HepG2 (cell line): ENCODE results near the gene STX1B. TPM values are rescaled to one million over a fixed set of nuclear protein-coding genes. Genes with fewer than 3 reads are reported as not detected.
A peak's percentile ranks its signal among the peaks of the same experiment; 100 is the strongest.

Source experiments
- EED ChIP-seq: sonication (generic); formaldehyde crosslinking; IDR thresholded peaks from 2 replicates; pipeline ENCODE4 v1.5.0; 2020; ENCODE audit warnings: mild to moderate bottlenecking, missing genetic modification reagents
- ESRRA ChIP-seq: sonication (generic); formaldehyde crosslinking; IDR thresholded peaks from 2 replicates; pipeline ENCODE4 v1.5.1; 2020; ENCODE audit warnings: mild to moderate bottlenecking, low read depth, missing genetic modification reagents
- KLF15 ChIP-seq: sonication (generic); formaldehyde crosslinking; IDR thresholded peaks from 2 replicates; pipeline ENCODE4 v1.8.1; 2023; ENCODE audit warnings: borderline replicate concordance, mild to moderate bottlenecking, inconsistent platforms, missing genetic modification reagents, mixed read lengths
- MTF1 ChIP-seq: sonication (generic); formaldehyde crosslinking; IDR thresholded peaks from 2 replicates; pipeline ENCODE4 v1.5.0; 2020; ENCODE audit warnings: missing genetic modification reagents
- NCOA1 ChIP-seq: sonication (generic); formaldehyde crosslinking; IDR thresholded peaks from 2 replicates; pipeline ENCODE4 v1.9.0; 2021; ENCODE audit warnings: missing genetic modification reagents
- NFIB ChIP-seq: sonication (generic); formaldehyde crosslinking; IDR thresholded peaks from 2 replicates; pipeline ENCODE4 v1.9.0; 2021; ENCODE audit warnings: missing genetic modification reagents, mild to moderate bottlenecking, borderline replicate concordance
- TBX2 ChIP-seq: sonication (generic); formaldehyde crosslinking; IDR thresholded peaks from 2 replicates; pipeline ENCODE4 v1.5.0; 2020; ENCODE audit warnings: missing genetic modification reagents, mild to moderate bottlenecking, borderline replicate concordance
- TBX3 ChIP-seq: fragments of 450-650 bp; IDR thresholded peaks from 2 replicates; pipeline ENCODE4 v1.6.1; 2017; ENCODE audit warnings: antibody characterized with exemption, mild to moderate bottlenecking, inconsistent platforms, borderline replicate concordance
- TCF12 ChIP-seq, 2 experiments: fragments of 450-650 bp in 1 of 2; sonication (generic) in 1 of 2; formaldehyde crosslinking in 1 of 2; IDR thresholded peaks; 2 replicates each; pipeline versions ENCODE4 v1.6.1 to v1.8.0; 2017 to 2022; ENCODE audit warnings: antibody characterized with exemption in 1 of 2, mild to moderate bottlenecking in 1 of 2, missing genetic modification reagents in 1 of 2, moderate library complexity in 1 of 2
- ZBTB1 ChIP-seq: sonication (generic); formaldehyde crosslinking; IDR thresholded peaks from 2 replicates; pipeline ENCODE4 v1.4.0; 2020; ENCODE audit warnings: missing genetic modification reagents, borderline replicate concordance
- ZNF138 ChIP-seq: sonication (generic); formaldehyde crosslinking; IDR thresholded peaks from 2 replicates; pipeline ENCODE4 v1.5.0; 2020; ENCODE audit warnings: mild to moderate bottlenecking, low read depth, missing genetic modification reagents
- ZNF251 ChIP-seq: sonication (generic); formaldehyde crosslinking; IDR thresholded peaks from 2 replicates; pipeline ENCODE4 v1.9.0; 2021; ENCODE audit warnings: mild to moderate bottlenecking, missing genetic modification reagents
- ZNF331 ChIP-seq: sonication (generic); formaldehyde crosslinking; IDR thresholded peaks from 2 replicates; pipeline ENCODE4 v1.4.0; 2020; ENCODE audit warnings: missing genetic modification reagents
- ZNF841 ChIP-seq: sonication (generic); formaldehyde crosslinking; IDR thresholded peaks from 2 replicates; pipeline ENCODE4 v1.8.1; 2023; ENCODE audit warnings: missing genetic modification reagents, borderline replicate concordance
- ZSCAN12 ChIP-seq: sonication (generic); formaldehyde crosslinking; IDR thresholded peaks from 2 replicates; pipeline ENCODE4 v1.9.0; 2021; ENCODE audit warnings: mild to moderate bottlenecking, missing genetic modification reagents
- polyA plus RNA-seq, 8 experiments: library from polyadenylated mRNA; depleted of rRNA in 3 of 8; stranded (reverse) in 7 of 8; unstranded in 1 of 8; fragments of >200 nt; fragmentation: Illumina TruSeq in 4 of 8; extraction: Trizol in 4 of 8; gene quantifications; 2 replicates each; pipeline versions ENCODE4 v1.2.1 to v1.2.3, GENCODE V29; 2011 to 2016; ENCODE audit warnings: low read depth in 4 of 8, missing spikeins in 1 of 8, mixed read lengths in 1 of 8; ENCODE audit not compliant: insufficient read depth in 1 of 8
- total RNA-seq, 5 experiments: library from RNA; depleted of rRNA; stranded (reverse); fragments of >200 nt; fragmentation: Illumina TruSeq; extraction: Trizol; gene quantifications; 2 replicates each; pipeline ENCODE4 v1.2.3, GENCODE V29; 2016; ENCODE audit warnings: low read depth in 1 of 5
- TF ChIP-seq, protein P1 (sequence below): sonication (generic); formaldehyde crosslinking; IDR thresholded peaks from 2 replicates; pipeline ENCODE4 v1.9.0; 2022; ENCODE audit warnings: low read depth, missing genetic modification reagents
- TF ChIP-seq, protein P2 (sequence below): IDR thresholded peaks from 2 replicates; pipeline ENCODE4 v1.6.1; 2016; ENCODE audit warnings: missing compliant biosample characterization, missing genetic modification reagents, borderline replicate concordance
- TF ChIP-seq, protein P3 (sequence below): sonication (generic); formaldehyde crosslinking; conservative IDR thresholded peaks from 2 replicates; pipeline ENCODE4 v1.4.0; 2020; ENCODE audit warnings: missing genetic modification reagents
- TF ChIP-seq, protein P4 (sequence below): sonication (generic); formaldehyde crosslinking; IDR thresholded peaks from 2 replicates; pipeline ENCODE4 v1.8.1; 2023; ENCODE audit warnings: mild to moderate bottlenecking, moderate library complexity, missing genetic modification reagents
- TF ChIP-seq, protein P5 (sequence below): sonication (generic); formaldehyde crosslinking; IDR thresholded peaks from 2 replicates; pipeline ENCODE4 v1.4.0; 2020; ENCODE audit warnings: missing genetic modification reagents; ENCODE audit errors: not compliant biosample characterization

STX1B gene
- total and polyA plus RNA-seq, 2 of the 13 experiments (the other 11 are each of a cell fraction or from before 2014, with no cell fraction given), result 2.1 to 3.0 TPM

DNA sequence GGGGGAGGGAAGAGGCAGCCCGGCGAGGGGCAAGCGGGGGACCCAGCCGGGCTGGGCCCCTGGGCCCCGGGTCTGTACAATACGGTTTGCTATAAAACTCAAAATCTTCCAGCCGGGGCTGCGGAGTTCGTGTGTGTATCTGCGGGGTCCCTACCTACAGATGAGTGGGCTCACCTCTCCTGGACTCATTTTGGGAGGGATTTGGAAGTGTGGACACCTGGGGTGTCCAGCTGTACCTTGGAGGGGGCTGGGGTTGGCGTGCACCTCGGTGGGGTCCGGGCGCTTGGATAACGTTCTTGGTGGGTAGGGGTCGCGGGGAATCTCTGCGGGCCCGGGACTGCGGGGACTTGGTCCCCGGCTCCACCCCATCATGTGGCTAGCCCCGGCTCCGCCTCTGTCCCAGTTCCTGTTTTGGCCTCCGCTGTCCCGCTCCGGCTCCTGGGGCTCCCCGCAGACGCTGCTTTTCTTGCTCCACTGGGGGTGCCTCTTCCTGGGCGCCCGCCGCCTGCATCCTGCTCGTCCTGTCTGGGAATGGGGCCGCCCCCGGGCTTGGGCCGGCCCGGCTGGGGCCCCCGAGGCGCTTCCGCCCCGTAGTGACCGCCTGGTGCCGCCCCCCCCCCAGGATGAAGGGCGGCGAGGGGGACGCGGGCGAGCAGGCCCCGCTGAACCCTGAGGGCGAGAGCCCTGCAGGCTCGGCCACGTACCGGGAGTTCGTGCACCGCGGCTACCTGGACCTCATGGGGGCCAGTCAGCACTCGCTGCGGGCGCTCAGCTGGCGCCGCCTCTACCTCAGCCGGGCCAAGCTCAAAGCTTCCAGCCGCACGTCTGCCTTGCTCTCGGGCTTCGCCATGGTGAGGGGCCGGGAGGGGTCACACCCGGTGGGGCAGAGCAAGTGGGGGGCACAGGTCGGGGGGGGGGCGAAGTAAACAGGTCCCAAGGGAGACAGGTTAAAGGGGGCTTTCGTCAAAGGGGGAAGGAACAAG lies 61.5 kb downstream of the STX1B start, which contains the start of gene ORAI3 (continued):
- TF ChIP-seq, protein P1, sequence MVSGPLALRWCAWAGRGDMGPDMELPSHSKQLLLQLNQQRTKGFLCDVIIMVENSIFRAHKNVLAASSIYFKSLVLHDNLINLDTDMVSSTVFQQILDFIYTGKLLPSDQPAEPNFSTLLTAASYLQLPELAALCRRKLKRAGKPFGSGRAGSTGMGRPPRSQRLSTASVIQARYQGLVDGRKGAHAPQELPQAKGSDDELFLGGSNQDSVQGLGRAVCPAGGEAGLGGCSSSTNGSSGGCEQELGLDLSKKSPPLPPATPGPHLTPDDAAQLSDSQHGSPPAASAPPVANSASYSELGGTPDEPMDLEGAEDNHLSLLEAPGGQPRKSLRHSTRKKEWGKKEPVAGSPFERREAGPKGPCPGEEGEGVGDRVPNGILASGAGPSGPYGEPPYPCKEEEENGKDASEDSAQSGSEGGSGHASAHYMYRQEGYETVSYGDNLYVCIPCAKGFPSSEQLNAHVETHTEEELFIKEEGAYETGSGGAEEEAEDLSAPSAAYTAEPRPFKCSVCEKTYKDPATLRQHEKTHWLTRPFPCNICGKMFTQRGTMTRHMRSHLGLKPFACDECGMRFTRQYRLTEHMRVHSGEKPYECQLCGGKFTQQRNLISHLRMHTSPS (CRISPR knock-in tag), result no peak
- TF ChIP-seq TBX2 (CRISPR knock-in tag) (peak; percentile 58; the same call in 1 of the 2 replicates), TBX3 (no peak), KLF15 (CRISPR knock-in tag) (peak; percentile 57; the same call in 1 of the 2 replicates), TCF12 (IDR thresholded peaks at IDR 0.05) (no peak), TCF12 (CRISPR knock-in tag; IDR thresholded peaks at IDR 0.05) (no peak), NCOA1 (peak; percentile 23; the same call in 1 of the 2 replicates), EED (CRISPR knock-in tag) (no peak), ZNF841 (no peak), ZNF331 (CRISPR knock-in tag) (0 out of 2 replicates have a peak, but pooled peaks have one; percentile 14), ZNF251 (CRISPR knock-in tag) (no peak), MTF1 (CRISPR knock-in tag) (peak; percentile 20; the same call in 1 of the 2 replicates), ZNF138 (CRISPR knock-in tag) (peak; percentile 65), ZBTB1 (CRISPR knock-in tag) (no peak; the same call in 1 of the 2 replicates), NFIB (no peak), ZSCAN12 (CRISPR knock-in tag) (peak; percentile 83), ESRRA (no peak)
- TF ChIP-seq, protein P2, sequence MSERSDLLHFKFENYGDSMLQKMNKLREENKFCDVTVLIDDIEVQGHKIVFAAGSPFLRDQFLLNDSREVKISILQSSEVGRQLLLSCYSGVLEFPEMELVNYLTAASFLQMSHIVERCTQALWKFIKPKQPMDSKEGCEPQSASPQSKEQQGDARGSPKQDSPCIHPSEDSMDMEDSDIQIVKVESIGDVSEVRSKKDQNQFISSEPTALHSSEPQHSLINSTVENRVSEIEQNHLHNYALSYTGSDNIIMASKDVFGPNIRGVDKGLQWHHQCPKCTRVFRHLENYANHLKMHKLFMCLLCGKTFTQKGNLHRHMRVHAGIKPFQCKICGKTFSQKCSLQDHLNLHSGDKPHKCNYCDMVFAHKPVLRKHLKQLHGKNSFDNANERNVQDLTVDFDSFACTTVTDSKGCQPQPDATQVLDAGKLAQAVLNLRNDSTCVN, result no peak
- TF ChIP-seq, protein P3, sequence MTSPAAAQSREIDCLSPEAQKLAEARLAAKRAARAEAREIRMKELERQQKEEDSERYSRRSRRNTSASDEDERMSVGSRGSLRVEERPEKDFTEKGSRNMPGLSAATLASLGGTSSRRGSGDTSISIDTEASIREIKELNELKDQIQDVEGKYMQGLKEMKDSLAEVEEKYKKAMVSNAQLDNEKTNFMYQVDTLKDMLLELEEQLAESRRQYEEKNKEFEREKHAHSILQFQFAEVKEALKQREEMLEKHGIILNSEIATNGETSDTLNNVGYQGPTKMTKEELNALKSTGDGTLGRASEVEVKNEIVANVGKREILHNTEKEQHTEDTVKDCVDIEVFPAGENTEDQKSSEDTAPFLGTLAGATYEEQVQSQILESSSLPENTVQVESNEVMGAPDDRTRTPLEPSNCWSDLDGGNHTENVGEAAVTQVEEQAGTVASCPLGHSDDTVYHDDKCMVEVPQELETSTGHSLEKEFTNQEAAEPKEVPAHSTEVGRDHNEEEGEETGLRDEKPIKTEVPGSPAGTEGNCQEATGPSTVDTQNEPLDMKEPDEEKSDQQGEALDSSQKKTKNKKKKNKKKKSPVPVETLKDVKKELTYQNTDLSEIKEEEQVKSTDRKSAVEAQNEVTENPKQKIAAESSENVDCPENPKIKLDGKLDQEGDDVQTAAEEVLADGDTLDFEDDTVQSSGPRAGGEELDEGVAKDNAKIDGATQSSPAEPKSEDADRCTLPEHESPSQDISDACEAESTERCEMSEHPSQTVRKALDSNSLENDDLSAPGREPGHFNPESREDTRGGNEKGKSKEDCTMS (CRISPR knock-in tag), result no peak
- TF ChIP-seq, protein P4, sequence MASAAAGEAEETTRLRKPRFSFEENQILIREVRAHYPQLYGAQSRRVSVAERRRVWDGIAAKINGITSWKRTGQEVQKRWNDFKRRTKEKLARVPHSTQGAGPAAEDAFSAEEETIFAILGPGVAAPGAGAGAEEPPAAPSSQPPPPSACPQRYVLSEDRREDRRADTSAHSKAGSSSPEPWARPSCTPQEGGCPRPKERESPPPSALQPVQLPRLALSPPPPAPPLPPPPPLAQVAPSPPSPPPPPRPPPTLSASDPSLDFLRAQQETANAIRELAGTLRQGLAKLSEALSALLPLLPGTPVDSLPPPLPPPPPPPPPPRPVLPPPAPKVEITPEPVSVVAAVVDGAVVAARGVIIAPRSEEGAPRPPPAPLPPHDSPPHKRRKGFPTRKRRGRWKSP, result 0 out of 2 replicates have a peak, but pooled peaks have one; percentile 12
- TF ChIP-seq, protein P5, sequence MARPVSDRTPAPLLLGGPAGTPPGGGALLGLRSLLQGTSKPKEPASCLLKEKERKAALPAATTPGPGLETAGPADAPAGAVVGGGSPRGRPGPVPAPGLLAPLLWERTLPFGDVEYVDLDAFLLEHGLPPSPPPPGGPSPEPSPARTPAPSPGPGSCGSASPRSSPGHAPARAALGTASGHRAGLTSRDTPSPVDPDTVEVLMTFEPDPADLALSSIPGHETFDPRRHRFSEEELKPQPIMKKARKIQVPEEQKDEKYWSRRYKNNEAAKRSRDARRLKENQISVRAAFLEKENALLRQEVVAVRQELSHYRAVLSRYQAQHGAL (CRISPR knock-in tag), result no peak
